ENCODE measurements around the gene PHF2.
A peak's percentile ranks its signal among the peaks of the same experiment; 100 is the strongest.

PHF2 gene

DNA sequence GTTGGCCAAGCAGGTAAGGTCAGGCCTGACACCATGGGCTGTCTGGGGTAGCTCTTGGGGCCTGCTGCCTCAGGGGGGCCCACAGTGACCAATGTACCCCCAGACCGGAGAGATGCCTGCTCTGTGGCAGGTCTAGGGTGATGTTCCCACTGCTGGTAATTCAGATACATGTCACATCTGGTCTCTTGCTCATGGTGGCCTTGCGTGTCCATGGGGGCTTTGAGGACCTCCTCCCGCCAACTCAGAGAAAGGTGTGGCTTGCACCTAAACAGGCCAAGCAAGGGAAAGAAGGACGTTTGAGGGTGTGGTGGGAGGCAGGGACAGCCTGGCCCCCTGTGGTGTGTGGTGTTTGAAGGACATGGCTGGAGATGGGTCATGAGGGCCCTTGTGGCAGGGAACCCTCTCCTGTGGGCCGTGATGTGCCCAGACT is 75.2 kb downstream of the PHF2 start:
- DNase-seq (peak; percentile 0), ATAC-seq (no peak)

- ATAC-seq: no peak
- DNase-seq: no peak
These were observed 76.5 kb downstream of the PHF2 start for GRCh38 chr9:93652604-93653592.

- DNase-seq (no peak), ATAC-seq (no peak)
These were observed 77.4 kb downstream of the PHF2 start for GRCh38 chr9:93653760-93654159.

- ATAC-seq: no peak
- no peak for DNase-seq
These were observed 78.1 kb downstream of the PHF2 start for GRCh38 chr9:93654351-93654961.

DNA sequence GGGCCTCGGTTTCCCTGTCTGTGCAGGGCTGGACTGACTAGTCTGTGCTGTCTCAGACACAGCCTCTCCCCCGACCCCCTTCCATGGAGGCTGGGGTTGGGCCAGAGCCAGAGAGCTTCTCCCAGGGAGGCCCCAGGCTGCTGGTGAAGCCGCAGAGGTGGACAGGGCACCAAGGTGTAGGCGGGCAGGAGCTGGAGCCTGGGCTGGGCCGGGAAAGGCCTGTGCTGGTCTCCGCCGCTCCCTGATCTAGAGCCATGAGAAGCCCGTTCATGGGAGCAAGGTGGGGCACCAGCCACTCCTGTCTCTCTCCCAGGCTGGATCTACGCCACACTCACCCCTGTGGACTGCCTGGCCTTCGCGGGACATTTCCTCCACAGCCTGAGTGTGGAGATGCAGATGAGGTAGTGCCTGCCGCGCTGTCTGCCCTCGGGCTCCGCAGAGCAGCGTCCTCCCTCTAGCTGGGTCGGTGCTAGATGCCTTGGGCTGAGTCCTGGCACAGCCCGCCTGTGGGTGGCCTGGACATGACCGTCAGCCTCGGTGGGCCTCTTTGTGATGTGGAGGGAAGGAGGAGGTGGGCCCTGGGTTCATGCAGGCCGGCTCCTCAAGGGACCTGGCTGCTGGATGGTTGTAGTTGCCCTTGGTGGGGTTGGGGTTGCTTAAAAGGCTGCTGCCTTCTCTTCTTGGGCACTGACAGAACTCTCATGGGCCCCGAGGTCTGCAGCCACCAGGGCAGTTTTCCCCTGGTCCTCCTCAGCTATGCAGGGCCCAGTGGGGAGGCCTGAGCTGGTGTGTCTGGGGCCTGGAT is 79.4 kb downstream of the PHF2 start:
- DNase-seq (no peak), ATAC-seq (no peak)

DNA sequence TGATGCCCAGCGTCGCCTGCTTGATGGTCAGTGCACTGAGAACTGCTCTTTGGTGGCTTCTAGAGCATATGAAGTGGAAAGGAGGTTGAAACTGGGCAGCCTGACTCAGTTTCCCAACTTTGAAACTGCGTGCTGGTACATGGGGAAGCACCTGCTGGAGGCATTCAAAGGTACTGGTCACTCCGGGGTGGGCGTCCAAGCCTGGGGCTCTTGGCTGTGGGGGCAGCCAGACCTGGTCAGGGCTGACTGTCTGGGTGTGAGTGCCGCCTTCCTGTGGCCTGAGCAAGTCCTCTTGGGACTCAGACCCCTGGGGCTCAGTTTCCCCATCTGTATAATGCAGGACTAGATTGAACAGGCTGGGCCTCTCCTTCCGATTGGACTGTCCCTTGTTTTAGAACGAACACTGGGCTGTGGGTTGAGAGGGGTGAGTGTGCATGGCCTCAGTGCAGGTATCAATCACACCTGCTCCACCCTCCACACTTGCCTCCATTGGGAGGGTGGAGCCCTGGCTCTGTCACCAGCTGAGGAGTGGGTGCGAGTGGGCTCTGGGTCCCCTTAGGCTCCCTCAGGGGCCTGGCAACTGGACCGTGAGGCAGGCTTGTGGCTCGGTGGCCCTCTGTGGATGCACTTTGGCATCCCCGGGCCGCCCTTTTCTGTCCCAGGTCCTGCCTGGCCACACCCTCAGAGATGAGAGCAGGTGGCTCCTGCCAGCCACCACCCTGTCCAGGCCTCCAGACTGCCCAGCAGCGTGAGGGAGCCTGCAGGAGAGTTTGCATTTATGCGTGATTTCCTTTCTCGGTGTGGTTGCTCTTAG is 80.2 kb downstream of the PHF2 start:
- ATAC-seq (no peak), DNase-seq (no peak)

DNA sequence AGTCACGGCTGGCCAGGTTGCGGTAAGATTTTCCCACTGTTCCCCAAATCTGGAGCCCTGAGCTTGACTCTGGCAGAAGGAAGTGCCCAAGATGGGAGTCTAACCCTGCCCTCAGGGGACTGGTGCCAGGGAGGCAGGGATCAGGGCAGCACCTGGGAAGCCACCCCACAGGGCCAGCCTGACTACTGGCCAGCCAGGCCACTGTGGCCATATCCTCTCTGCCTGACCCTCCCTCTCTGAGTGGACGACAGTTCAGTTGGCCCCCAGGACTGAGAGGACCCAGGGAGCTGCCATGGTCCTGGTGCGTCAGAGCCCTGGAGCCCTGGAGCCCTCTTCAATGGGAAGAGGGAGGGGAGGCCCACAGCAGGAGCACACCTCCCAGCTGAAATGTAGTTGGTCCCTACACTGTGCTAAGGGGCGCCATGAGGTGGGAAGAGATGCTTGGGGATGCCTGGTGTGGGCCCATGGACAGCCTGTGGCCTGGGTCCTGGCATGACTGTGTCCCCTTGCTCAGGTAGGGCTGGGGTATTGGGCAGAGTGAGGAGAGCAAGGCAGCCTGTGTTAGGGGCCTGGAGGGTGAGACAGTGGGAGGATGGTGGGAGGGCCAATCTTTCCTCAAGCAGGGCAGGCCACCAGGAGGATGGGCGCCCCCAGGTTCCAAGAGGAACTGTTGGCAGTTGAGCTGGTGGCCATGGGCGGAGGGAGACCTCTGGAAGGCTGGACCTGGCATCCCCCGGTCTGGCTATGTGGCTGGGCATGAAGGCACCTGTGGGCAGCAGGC is 81.1 kb downstream of the PHF2 start:
- DNase-seq (no peak), ATAC-seq (no peak)

DNA sequence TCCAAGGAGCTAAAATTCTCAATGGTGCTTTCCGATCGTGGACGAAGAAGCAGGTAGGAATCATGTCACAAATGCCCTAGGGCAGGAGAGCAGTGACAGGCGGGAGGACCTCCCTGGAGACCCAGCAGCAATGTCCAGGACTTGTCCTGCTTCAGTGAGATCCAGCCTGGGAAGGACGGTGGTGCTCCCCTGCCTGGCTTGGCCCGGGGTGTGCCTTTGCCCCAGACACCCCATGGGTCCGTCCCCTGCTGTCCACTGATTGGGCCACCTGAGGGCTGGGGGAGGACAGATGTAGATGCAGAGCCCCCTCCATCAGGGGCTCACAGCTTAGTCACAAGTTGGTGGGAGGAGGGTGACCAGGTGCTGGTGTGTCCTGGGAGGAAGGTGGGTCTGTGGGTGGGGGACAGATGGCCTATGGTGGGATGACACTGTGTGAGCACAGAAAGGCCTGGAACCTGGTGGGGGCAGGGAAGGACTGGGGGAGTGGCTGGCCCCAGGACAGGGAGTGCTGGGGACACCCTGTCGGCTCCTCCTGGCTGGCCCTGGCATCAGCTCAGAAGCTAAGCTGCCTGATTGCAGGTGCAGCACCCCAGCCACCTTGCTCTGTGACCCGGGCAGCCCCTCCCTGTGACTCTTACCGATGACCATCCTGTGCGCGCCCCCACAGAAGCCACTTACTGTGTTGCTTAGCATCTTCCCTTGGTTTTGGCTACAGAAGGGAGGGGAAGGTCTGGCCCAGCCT is 82.0 kb downstream of the PHF2 start:
- no peak for DNase-seq
- ATAC-seq: no peak

- DNase-seq: no peak
These were observed 82.9 kb downstream of the PHF2 start for GRCh38 chr9:93659044-93659836.

DNA sequence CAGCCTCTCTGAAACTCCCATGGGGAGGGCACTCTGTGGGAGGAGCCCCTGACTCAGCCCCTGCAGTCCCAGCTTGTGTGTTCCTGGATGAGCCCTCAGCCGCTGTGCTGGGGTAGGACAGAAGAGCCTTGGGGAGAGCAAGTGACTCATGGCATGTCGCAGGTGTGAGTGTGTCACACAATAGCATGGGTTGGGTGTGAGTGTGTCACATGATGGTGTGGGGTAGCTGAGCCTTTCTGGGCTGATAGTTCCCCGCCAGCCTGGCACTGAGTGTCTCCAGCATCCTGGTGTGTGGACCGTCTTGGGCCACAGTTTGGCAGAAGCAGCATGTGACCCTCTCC is 83.4 kb downstream of the PHF2 start:
- DNase-seq: no peak
- ATAC-seq: no peak

More at GRCh38 chr9:93659044-93659836, 82.9 kb downstream of the PHF2 start:
- no peak for ATAC-seq

GRCh38 chr9:93660352-93661046 is 84.1 kb downstream of the PHF2 start:
- ATAC-seq (no peak), DNase-seq (no peak)

DNA sequence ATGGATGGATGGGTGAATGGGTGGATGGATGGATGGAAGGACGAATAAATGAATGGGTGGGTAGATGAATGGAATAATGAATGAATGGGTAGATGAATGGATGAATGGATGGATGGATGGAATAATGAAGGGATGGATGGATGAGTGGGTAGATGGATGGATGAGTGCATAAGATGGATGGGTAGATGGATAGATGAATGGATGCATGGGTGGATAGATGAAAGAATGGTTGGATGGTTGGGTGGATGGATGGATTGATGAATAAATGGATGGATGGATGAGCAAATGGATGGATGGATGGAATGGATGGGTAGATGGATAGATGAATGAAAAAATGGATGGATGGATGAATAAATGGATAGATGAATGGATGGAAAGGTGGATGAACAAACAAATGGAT is 85.2 kb downstream of the PHF2 start:
- DNase-seq: no peak

DNA sequence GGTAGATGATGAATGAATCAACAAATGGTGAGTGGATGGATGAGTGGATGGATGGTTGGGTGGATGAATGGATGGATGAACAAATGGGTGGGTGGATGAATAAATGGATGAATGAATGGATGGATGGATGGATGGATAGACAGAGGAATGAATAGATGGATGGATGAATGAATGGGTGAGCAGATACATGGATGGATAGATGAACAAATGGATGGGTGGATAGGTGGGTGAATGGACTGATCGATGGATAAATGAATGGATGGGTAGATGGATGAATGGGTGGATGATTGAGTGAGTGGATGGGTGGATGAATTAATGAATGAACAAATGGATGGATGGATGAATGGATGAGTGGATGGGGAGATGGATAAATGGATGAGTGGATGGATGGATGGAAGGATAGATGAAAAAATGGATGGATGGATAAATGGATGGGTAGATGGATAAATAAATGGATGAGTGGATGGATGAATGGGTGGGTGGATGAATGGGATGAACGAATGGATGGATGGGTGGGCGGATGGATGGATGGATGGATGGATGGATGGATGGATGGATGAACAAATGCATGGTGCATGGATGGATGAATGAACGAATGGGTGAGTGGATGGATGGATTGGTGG is 85.7 kb downstream of the PHF2 start:
- DNase-seq (no peak), ATAC-seq (no peak)

More for the DNA sequence above, 85.2 kb downstream of the PHF2 start:
- no peak for ATAC-seq

- ATAC-seq (no peak), DNase-seq (no peak)
These were observed 86.7 kb downstream of the PHF2 start for GRCh38 chr9:93662952-93663572.

DNA sequence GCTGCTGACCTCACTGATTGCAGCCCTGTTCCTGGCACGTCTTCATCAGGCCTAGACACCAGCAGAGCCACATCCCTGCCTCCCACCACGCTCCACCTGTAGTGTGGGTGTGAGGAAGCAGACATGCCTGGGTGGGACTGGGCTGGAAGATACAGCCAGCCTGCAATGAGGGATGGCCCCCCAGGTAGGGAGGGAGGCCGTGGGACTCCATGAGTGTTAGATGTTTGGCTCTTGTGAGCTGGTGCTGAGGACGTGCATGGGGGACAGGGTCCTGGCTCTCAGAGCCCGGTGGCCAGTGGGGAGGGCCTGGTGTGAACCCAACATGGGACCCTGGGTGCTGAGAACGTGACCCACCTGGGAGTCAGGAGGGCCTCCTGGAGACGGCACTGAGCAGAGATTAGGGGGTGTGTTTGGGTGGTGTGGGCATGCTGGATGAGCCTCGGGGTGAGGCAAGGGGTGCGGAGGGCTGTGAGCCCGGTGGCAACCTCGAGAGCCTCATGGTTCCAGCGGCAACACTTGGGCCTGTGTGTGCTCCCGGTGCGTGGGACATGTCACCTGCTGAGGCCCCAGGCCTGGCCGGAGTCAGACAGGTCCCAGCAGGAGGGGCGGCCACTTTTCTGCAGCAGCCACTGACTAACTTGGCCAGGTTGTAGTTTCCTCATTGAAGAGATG is 87.6 kb downstream of the PHF2 start:
- DNase-seq (no peak), ATAC-seq (no peak)

DNA sequence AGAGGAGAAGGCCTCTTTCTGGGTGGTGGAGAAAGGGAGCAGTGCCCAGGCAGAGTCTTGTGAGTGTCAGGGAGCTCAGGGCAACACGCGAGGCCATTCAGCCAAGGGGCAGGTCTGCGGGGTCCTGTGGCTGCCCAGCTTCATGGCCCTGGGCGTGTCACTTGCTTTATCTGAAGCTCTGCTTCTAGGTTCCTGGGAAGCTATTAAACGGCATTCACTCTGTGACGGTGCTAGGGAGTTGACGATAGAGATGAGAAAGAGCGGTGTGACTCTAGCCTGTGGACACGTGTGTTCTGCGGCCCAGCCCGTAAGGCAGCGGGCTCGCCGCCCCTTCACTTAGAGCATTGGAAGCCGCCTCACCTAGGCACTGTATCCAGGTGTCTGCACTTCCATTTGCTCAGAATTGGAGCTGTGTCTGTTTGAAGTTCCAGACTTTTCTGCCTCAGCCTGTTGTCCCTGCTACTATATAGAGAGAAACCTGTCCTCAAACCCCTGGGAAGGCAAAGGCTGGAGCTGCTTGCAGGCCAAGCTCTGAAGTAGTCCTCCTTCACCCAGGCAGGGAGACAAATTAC is 88.3 kb downstream of the PHF2 start:
- no peak for ATAC-seq
- DNase-seq: no peak

DNA sequence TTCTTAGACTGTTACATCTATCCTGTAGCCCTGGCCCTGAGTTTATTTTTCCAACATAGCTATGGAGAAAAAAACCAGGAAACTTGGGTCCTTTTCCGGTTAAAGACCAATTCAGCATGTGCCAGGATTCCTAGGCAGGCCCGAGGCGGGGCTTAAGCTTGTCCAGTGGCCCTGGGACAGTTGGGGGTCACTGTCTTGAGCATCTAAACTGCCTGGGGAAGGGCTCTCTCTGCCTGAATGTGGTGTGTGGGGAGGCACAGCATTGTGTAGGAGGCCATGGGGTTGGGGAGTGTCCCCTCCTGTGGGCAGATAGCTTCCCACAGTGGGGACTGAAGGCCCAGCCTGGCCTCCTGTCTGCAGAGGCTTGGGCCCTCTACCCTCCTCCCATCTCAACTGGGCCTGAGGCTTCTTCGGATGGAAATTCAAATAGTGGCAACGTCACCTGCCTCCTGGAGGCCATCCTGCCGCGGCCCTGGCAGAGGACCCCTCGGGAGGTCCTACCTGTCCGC is 88.8 kb downstream of the PHF2 start:
- DNase-seq: no peak
- ATAC-seq: no peak

Measured in stimulated activated naive CD8-positive, alpha-beta T cell treated with anti-CD3 and anti-CD28 coated beads, Interleukin-15, Interleukin-2, amounts not matched to agents 100 U/mL and 50 U/mL, for 24 hours (primary cell).